Stimulated activated CD4-positive, alpha-beta T cell treated with anti-CD3 and anti-CD28 coated beads, Interleukin-2, amount 100 ng/mL, for 4 hours (primary cell): ENCODE results near the gene SLC1A2.

Source experiments
- DNase-seq: peaks from one replicate; pipeline ENCODE4 v3.0.0-alpha.2; 2020; ENCODE audit warnings: low read depth

Gene SLC1A2

GRCh38 chr11:35302398-35302797 is 117.0 kb downstream of the SLC1A2 start:
- DNase-seq = no peak

- no peak for DNase-seq
These were observed 121.0 kb downstream of the SLC1A2 start for GRCh38 chr11:35298369-35298768.

GRCh38 chr11:35295751-35296150 is 123.6 kb downstream of the SLC1A2 start:
- no peak for DNase-seq

GRCh38 chr11:35293699-35294098 is 125.7 kb downstream of the SLC1A2 start:
- DNase-seq = no peak

- no peak for DNase-seq
These were observed 126.3 kb downstream of the SLC1A2 start for GRCh38 chr11:35293035-35293434.

- DNase-seq = no peak
These were observed 127.1 kb downstream of the SLC1A2 start for GRCh38 chr11:35292279-35292678.

- DNase-seq = no peak
These were observed 128.5 kb downstream of the SLC1A2 start for GRCh38 chr11:35290876-35291275.

GRCh38 chr11:35289821-35290220 is 129.5 kb downstream of the SLC1A2 start:
- no peak for DNase-seq

- DNase-seq = no peak
These were observed 130.4 kb downstream of the SLC1A2 start for GRCh38 chr11:35288817-35289541.

- DNase-seq = no peak
These were observed 131.0 kb downstream of the SLC1A2 start for GRCh38 chr11:35288309-35288708.

- no peak for DNase-seq
These were observed 131.9 kb downstream of the SLC1A2 start for GRCh38 chr11:35287344-35287890.

GRCh38 chr11:35286126-35286525 is 133.2 kb downstream of the SLC1A2 start:
- DNase-seq = no peak

GRCh38 chr11:35285471-35285870 is 133.9 kb downstream of the SLC1A2 start:
- DNase-seq = no peak

GRCh38 chr11:35282221-35282882 is 137.0 kb downstream of the SLC1A2 start:
- DNase-seq = no peak

GRCh38 chr11:35281169-35281688 is 138.1 kb downstream of the SLC1A2 start:
- DNase-seq = no peak

- DNase-seq = no peak
These were observed 138.6 kb downstream of the SLC1A2 start for GRCh38 chr11:35280727-35281126.

- no peak for DNase-seq
These were observed 141.5 kb downstream of the SLC1A2 start for GRCh38 chr11:35277827-35278226.

- DNase-seq = no peak
These were observed 142.8 kb downstream of the SLC1A2 start for GRCh38 chr11:35276396-35277145.

GRCh38 chr11:35275786-35276170 is 143.6 kb downstream of the SLC1A2 start:
- no peak for DNase-seq

GRCh38 chr11:35274909-35275785 is 144.2 kb downstream of the SLC1A2 start:
- DNase-seq = no peak

- peak; percentile 9 for DNase-seq
These were observed 146.9 kb downstream of the SLC1A2 start for GRCh38 chr11:35272391-35272902.
